HTR-8/SVneo (cell line): Measurements from ENCODE around the gene ZNF367.

Experiments
- DNase-seq: peaks from one replicate; pipeline ENCODE4 v3.0.0; 2011; ENCODE audit warnings: low spot score, mixed read lengths; ENCODE audit not compliant: insufficient read length
- FAIRE-seq: peaks from 2 replicates; lab custom pipeline; 2011; peaks lifted over from hg19 to GRCh38; lab: Jason Lieb, UNC

The ZNF367 gene

DNA sequence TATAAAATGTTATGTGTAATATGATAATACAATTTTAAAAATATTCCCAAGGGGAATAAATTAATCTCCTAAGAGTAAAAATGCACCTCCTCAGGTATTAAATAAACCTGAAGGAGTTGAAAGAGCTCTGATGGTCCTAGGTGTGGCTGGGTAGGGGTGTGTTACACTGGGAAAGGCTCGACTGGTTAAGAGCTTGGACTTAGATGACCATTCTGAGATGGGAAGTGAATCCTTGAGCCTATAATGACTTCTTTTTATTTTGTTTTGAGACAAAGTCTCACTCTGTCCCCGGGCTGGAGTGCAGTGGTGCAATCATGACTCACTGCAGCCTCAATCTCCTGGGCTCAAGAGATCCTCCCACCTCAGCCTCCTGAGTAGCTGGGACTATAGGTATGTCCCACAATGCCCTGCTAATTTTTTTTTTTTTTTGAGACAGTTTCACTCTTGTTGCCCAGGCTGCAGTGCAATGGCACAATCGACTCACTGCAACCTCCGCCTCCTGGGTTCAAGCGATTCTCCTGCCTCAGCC lies 22.6 kb upstream of the ZNF367 start:
- FAIRE-seq: no peak
- DNase-seq: no peak

DNA sequence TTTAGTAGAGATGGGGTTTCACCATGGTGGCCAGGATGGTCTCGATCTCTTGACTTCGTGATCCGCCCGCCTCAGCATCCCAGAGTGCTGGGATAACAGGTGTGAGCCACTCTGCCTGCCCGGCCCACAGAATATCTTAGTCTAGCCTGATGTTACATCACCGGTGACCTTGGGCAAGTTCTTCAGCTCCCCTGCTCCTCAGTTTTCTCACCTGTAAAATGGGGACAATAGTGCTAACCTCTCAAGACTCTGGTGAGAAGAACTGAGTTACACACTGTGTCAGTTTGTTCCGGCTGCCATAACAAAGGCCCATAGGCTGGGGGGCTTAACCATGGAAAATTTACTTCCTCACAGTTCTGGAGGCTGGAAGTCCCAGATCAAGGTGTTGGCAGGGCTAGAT lies 19.3 kb upstream of the ZNF367 start:
- DNase-seq (no peak), FAIRE-seq (no peak)

DNA sequence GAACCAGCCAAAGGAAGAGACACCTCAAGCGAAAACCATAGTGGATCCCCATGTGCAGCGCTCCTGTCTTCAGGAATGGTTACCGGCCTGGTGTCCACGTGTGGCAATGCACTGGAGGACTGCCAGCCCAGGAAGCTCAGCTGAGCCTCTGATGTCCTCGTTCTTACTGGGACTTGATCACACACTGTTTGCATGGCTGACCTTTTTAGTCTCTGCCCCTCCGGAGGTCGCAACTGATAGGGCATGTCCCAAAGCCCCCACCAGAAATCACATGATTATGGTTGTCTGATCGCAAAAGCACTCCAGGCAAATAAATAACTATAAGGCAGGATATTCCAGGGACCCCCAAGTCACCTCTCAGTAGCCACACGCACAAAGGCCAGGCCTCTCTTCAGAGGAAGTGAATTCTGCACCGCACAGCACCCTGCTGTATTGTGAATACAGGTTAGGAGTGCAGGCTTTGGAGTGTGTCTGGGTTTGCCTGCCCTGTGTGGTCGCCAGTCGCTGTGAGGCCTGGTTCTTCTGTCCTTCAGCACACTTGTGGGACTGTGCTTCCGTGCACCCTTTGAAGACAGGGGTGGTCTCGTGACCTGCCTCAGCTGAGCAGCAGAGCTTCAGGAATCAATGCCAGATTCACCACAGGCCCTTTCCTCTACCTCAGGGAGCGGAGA lies 18.4 kb upstream of the ZNF367 start:
- DNase-seq (no peak), FAIRE-seq (no peak)

DNA sequence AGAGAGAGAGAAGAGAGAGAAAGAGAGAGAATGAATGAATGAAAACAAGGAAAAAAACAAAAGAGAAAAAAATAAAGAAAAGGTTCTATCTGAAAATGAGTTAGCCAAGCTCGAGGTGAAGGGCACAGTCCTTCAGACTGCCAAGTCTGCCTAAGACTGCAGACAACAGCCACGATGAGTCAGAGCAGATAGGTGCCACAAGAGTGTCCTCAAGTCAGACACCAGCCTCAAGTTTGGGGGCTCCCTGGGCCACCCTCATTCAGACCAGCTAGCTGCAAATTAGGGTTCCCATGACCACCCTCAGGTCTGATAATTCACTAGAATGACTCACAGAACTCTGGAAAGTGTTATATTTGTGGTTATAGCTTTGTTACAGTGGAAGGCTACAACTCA lies 17.9 kb upstream of the ZNF367 start:
- FAIRE-seq (no peak), DNase-seq (no peak)

DNA sequence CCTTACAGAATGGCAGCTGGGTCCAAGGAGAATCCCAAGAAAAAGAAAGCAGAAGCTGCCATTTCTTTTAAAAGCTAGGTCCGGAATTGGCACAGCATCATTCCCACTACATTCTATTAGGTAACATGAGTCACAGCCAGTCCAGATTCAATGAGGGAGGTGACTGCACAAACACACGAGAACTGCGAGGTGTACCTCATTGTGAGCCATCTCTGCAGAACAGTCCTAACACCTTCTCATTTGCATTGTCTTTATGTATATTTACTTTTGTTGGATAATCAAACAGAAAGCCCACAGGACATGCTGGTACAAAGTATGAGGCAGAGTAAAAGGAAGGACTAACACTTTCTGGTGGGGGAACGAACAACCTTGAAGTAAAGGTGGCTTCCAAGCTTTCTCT lies 17.2 kb upstream of the ZNF367 start:
- no peak for FAIRE-seq
- no peak for DNase-seq

DNA sequence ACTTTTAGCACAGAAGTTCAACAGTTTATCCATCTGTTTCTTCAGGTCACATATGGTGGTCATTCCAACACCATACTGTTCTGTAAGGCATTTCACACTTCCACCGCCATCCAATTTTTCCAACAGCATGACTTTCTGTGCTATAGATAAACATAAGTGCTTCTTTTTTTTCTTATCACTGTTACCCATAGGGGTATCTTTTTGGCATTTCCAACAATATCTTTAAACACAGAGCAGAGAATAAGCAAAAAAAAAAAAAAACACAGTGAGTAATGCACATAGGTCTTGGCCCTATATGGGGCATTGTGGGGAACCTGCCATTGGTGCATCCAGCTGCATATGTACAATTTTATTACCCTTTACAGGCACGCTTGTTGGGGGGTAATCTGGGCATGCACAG lies 12.2 kb upstream of the ZNF367 start:
- DNase-seq: no peak
- no peak for FAIRE-seq

DNA sequence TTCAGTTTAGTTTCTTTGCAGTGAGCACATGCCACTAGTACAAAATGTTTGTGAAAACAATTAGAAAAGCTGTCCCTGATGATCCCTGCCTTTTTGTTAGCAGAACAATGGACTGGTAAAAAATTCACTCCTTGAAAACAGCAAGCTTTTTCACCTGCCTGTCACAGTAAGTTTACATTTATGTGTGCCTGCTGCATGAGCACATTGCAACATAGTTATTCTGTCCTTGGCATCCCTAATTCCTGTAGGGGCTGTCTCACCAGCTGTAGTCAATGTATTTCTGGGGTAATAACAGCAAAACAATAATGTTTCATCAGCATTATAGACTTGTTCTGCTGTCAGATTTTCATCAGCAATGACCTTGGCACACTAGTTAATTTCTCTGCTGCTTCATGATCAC lies 11.6 kb upstream of the ZNF367 start:
- FAIRE-seq: no peak
- DNase-seq: no peak

DNA sequence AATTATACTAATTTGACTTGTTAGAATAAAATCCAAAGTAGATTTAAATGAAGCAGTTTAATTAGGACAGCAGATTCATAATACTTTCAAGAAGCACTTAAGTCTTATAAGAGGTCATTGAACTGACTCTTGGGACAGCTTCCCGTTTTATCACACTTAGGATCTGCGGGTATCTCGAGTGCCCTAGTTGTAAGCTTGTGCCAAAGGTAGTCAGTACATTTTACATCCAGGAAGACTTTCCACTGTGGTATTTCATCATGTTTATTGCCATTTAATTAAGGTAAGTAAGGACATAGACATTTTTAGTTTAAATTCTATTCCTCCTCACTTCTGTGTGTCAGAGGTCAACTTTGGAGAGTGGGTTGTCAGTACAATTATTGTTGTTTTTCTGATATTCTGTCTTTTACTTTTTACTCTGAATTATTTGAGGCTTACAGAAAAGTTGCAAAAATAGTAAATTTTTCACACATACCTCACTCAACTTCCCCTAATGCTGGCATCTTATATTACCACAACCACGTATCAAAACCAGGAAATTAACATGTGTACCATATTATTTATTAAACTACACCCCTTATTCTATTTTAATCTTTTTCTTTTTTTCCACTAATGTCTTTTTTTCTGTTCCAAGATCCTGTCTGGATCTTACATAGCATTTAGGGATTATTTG lies 7.5 kb upstream of the ZNF367 start:
- no peak for FAIRE-seq

DNA sequence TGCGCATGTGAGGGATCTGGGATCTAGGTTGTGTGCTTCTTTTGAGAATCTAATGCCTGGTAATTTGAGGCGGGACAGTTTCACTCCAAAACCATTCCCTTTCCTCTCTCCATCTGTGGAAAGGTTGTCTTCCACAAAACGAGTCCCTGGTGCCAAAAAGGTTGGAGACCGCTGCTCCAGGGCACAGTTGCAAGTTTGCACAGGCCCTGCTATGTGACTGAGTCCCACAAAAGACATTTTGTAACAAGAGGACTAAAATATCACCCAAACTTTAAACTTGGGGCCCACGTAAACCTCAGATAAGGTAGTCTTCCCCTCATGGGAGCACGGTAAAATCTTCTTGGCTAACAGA lies 5.8 kb upstream of the ZNF367 start:
- FAIRE-seq: no peak
- no peak for DNase-seq

More for the DNA sequence above, 7.5 kb upstream of the ZNF367 start:
- DNase-seq: no peak

DNA sequence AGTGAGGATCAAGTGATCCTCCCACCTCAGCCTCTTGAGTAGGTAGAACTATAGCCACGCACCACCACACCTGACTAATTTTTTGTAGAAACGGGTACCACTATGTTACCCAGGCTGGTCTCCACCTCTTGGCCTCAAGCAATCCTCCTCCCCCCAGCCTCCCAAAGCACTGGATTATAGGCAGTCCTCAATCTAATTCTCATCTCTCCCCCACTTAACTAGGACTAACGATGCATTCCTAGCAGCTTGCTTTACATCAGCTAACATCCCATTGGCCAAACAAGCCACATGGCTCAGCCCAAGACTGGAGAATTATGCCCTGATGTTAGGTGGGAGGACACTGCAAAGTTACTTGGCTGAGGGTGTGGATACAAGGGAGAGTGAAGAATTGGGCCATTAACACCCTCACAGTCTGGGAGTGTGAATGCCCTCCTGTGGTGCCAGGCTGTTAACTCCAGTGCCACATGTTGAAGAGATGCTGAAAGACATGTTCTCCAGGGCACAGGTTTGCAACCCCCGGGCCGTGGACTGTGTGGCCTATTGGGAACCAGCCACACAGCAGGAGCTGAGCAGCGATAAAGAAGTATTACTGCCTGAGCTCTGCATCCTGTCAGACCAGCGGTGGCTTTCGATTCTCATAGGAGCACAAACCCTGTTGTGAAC lies 5.3 kb upstream of the ZNF367 start:
- DNase-seq (no peak), FAIRE-seq (no peak)

DNA sequence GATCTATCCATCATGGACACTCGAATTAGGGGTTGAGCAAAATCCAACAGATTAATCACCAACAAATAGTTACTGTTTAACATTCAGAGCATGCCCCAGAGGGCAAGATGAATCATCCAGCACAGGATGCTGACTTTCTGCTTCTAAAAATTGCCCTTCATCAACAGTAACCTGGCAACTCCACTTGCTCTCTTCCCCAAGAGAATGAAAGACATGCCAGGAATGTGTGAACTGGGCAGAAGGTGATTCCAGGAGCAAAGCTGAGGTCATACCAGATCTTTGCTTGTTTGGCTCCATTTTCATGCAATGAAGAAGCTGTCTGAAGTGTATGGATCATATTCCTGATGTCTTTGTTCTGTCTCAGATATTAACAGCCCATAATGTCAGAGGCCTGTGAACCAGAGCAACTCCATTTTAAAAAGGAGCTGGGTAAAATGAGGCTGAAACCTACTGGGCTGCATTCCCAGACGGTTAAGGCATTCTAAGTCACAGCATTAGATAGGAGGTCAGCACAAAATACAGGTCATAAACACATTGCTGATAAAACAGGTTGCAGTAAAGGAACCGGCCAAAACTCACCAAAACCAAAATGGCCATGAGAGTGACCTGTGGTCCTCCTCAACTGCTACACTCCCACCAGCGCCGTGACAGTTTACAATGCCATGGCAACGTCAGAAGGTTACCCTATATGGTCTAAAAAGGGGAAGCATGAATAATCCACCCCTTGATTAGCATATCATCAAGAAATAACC lies 2.5 kb upstream of the ZNF367 start:
- DNase-seq: peak; percentile 71
- no peak for FAIRE-seq

DNA sequence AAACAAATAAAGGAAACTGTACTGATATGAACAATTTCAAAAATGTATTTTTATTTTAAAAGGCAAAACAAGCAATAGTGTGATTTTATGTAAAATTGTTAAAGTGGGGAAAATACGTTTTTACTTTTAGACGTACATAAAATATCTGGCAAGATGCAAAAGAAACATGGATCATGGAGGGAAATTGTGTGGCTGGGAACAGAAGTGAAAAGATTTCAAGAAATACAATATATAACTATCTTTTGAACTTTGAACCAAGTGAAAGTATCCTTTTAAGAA lies 1.5 kb upstream of the ZNF367 start:
- FAIRE-seq (no peak), DNase-seq (no peak)

DNA sequence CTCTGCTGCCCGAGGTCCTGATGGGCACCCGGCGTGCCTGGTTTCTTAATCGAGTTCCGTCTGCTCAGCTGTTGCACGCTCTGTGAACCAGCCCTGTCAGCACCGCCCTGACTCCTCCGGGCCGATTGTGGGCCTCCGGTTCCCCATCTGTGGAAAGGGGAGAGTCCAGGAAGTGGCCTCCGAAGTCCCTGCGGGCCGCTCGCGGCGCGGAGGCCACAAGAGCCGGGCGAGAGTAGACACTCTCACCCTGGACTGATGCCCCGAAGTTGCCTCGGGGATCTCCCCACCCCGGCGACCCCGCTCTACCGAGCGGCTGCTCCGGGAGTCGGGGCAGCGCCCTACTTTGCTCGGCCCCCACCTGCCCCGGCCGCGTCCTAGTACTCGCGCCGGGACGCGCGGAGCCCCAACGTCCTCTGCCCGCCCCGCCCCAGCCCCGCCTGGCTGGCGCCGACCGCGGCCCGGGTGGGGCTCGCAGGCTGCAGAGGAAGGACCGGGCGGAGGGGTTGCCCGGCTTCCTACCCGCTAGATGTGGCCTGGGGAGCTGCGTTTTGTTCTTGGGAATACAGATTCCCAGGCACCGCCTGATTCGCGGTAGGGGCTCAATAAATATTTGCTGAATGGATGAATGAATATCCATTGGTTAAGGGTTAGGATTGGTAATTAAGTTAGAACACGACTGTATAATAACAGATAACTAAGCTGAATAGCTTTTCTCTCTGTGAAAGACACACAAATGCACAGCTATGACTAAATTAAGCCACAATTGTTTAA lies 935 bp upstream of the ZNF367 start:
- peak; percentile 22 for DNase-seq
- FAIRE-seq: no peak

DNA sequence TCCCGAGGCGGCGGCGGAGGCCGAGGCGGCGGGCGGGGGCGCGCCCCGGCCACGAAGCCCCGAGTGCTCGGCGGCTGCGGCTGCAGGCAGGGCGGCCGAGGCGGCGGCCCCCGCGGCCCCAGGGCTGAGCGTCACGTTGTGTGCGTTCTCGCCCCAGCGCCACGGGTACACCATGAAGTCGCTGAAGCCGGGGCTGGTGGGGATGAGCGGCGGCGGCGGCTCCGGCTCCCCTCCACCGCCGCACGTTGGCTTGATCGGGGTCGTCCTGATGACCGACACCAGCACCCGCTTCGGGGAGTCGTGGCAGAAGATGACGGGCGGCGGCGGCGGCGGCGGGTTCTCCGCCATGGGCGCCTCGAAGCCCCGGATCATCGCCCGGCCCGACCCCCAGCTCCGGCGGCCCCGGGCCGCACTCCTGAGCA lies 498 bp downstream of the ZNF367 start:
- DNase-seq: no peak
- no peak for FAIRE-seq

DNA sequence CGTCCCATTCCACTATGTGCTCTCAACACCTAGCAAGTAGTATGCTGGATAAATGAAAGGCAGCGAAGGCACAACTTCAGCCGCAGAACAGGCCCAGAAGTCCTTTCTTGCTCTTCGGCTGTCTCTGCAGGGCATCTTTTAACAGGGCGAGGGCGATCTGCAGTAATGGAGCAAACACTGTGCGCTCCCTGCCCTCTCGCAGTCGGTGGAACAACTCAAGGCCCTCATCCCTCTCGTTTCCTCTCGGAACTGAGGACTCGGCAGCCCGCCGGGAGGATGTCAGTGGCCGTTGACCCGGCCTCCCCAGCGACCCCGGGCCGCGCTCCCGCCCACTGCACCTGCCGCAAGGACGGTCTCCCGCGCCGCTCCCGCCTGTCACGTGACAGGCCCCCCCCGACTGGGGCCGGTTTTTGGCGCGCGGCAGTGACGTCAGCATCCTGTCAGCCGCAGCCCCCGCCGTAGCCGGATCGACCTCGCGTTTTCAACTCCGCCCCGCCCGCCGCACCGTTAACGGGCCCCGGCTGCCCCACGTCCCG lies 1.1 kb downstream of the ZNF367 start:
- no peak for FAIRE-seq
- DNase-seq: peak; percentile 72

DNA sequence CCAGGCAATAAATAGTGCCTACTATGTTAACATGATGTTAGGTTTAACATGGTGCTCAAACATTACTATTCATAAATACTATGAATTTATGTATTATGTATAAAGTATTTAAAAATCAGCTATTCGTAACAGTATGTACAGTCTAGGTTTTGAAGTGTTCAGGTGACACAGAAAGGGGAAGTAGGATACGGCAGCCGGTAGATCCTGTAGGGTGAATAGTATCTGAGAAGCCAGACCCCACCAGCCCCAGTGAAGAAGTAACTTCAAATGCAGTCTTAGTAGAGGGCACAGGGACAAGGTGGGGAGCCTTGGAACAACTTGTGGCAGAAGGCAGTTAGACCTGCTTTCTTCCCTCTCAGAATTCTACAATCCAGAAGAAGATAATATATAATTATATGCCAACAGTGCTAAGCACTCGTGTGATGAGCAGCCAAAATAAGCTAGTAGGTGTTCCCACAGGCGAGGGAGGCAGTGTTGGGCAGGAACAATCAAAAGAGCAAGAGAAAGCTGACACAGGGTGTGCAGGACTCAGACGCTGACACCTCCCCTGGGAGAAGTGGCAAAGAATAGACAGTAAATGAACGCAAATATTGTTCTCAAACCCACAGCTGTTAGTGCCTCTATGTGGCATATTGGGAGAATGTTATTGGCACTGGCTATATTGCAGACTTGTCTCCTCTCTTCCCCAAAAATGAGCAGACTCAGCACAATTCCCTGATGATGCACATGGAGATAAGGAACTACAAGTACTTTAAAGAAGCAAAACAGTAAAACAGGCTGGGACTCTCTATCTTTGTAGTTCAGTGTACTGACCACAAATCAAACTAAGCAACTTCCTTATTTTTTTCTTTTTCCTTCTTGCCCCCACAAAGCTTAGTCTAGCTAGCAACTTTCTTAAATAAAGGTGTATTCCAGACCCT lies 4.6 kb downstream of the ZNF367 start:
- DNase-seq (no peak), FAIRE-seq (no peak)

DNA sequence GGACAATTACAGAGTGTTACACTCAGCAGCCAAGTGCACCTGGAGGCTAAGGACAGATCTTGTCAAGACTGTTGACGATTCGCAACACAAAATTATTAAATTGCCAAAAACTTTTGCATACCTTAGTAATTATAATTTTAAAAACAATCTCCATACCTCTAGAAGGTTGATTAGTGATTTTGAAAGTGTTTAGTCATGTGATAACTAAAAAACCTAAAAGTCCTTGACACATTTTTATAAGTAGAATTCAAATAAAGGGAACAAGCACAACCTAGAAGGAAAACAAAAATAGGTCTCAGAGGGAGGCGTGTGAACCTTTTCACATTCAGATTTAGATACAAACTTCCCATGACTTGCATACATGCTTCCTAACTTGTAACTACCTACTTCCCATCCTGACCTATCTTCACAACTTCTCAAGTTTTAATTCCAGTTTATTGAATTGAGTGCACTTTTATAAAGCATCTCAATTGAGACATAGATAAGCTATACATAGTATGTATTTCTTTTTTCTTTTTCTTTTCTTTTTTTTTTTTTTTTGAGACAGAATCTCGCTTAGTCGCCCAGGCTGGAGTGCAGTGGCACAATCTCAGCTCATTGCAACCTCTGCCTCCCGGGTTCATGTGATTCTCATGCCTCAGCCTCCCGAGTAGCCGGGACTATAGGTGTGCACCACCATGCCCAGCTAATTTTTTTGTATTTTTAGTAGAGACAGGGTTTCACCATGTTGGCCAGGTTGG lies 5.8 kb downstream of the ZNF367 start:
- no peak for FAIRE-seq
- DNase-seq: no peak

DNA sequence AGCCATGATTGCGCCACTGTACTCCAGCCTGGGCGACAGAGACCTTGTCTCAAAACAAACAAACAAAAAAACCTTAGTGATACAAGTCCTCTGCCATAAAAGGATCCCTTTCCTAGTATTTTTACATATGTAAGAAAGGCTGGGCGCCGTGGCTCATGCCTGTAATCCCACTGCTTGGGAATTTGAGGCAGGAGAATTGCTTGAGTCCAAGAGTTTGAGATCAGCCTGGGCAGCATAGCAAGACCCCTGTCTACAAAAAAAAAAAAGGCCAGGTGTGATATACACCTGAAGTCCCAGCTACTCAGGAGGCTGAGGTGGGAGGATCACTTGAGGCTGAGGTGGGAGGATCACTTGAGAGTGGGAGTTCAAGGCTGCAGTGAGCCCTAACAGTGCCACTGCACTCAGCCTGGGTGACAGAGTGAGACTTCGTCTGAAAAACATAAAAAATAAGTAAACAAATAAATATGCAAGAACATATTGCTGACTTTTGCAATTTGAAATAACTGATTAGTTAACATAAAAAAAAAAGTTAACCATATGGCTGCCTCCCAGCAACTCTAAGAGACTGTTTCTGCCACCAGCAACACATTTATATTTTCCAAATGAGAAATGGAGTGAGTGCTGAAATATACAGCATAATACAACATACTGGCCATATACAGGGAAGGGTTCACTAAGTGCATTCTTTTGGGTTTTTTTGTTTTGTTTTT lies 6.9 kb downstream of the ZNF367 start:
- FAIRE-seq (no peak), DNase-seq (no peak)
